DND-41 (cell line): ENCODE measurements around the gene ZP1.

Experiments
- ATAC-seq: fragments of 200-7000 bp; cut with Tn5 transposase; 3 replicates; pipeline ENCODE4 v1.9.1; 2021; ENCODE audit warnings: low read depth; ENCODE audit not compliant: insufficient read depth
- DNase-seq: peaks from one replicate; pipeline ENCODE4 v3.0.0-alpha.2; 2020
- H2AFZ ChIP-seq: 2 replicates; pipeline ENCODE4 v1.6.0; 2012; ENCODE audit warnings: low read depth, low read length
- H3K27ac ChIP-seq: 2 replicates; pipeline ENCODE4 v1.5.1; 2012; ENCODE audit warnings: low read length, inconsistent platforms
- H3K27me3 ChIP-seq: fragments of 200-600 bp; sonication (generic); 2 replicates; pipeline ENCODE4 v1.6.0; 2012; ENCODE audit warnings: low read length, mild to moderate bottlenecking, inconsistent platforms; ENCODE audit not compliant: insufficient read depth, poor library complexity
- H3K36me3 ChIP-seq: 2 replicates; pipeline ENCODE4 v1.5.1; 2012; ENCODE audit warnings: low read length, inconsistent platforms; ENCODE audit not compliant: insufficient read depth
- H3K4me1 ChIP-seq: 2 replicates; pipeline ENCODE4 v1.5.1; 2012; ENCODE audit warnings: mild to moderate bottlenecking, low read length; ENCODE audit not compliant: insufficient read depth
- H3K4me2 ChIP-seq: 2 replicates; pipeline ENCODE4 v1.6.0; 2012; ENCODE audit warnings: mild to moderate bottlenecking, moderate library complexity, low read length, inconsistent platforms; ENCODE audit not compliant: insufficient read depth
- H3K4me3 ChIP-seq, 2 experiments: fragments of 200-600 bp in 1 of 2; shearing (Covaris generic) in 1 of 2; 2 replicates each; pipeline ENCODE4 v1.5.1; 2012 to 2016; ENCODE audit warnings: inconsistent platforms in 2 of 2, low read length in 2 of 2, mild to moderate bottlenecking in 2 of 2, low read depth in 1 of 2, moderate library complexity in 1 of 2
- H3K79me2 ChIP-seq: 2 replicates; pipeline ENCODE4 v1.6.0; 2012; ENCODE audit warnings: low read length, inconsistent platforms; ENCODE audit not compliant: insufficient read depth
- H3K9ac ChIP-seq: 2 replicates; pipeline ENCODE4 v1.6.0; 2012; ENCODE audit warnings: low read depth, mild to moderate bottlenecking, inconsistent platforms, low read length, moderate library complexity
- H3K9me3 ChIP-seq: 2 replicates; pipeline ENCODE4 v1.5.1; 2012; ENCODE audit warnings: low read length, moderate library complexity, mild to moderate bottlenecking, inconsistent platforms; ENCODE audit not compliant: insufficient read depth, severe bottlenecking
- H4K20me1 ChIP-seq: 2 replicates; pipeline ENCODE4 v1.6.0; 2012; ENCODE audit warnings: low read length; ENCODE audit not compliant: insufficient read depth
- CTCF ChIP-seq: IDR thresholded peaks from 2 replicates; pipeline ENCODE4 v1.5.1; 2012; ENCODE audit warnings: borderline replicate concordance, low read length, moderate library complexity, mild to moderate bottlenecking; ENCODE audit not compliant: poor library complexity, severe bottlenecking; ENCODE audit errors: extremely low read depth
- EZH2 ChIP-seq: IDR thresholded peaks from 3 replicates; pipeline ENCODE4 v1.6.1; 2012; ENCODE audit warnings: borderline replicate concordance, low read depth, mild to moderate bottlenecking, moderate library complexity, low read length, inconsistent platforms; ENCODE audit not compliant: severe bottlenecking

ZP1 gene

GRCh38 chr11:60874421-60875365 is 7.4 kb downstream of the ZP1 start:
- no peak for TF ChIP-seq EZH2
- no peak for TF ChIP-seq CTCF
- H3K4me1 ChIP-seq = peaks cover 59% of the 10 kb centered on the region
- no peaks in the 10 kb centered on the region for H3K9me3 ChIP-seq
- H3K27me3 ChIP-seq = no peaks in the 10 kb centered on the region
- H4K20me1 ChIP-seq = no peaks in the 10 kb centered on the region
- no peak overlapping the region for H2AFZ ChIP-seq
- DNase-seq (no peak), ATAC-seq (no peak)
- peak overlapping the region; percentile 93 for H3K27ac ChIP-seq
- H3K4me3 ChIP-seq = no peak overlapping the region
- H3K36me3 ChIP-seq = 0 out of 2 replicates have a peak, but pooled peaks cover under 1% of the 10 kb centered on the region
- H3K9ac ChIP-seq = no peak overlapping the region
- no peaks in the 10 kb centered on the region for H3K79me2 ChIP-seq
- H3K4me2 ChIP-seq = no peak overlapping the region

- peaks cover 51% of the 10 kb centered on the region for H3K4me1 ChIP-seq
Measured at GRCh38 chr11:60875366-60876167, 8.2 kb downstream of the ZP1 start.

GRCh38 chr11:60876168-60876485 is 8.8 kb downstream of the ZP1 start:
- TF ChIP-seq EZH2 (no peak), CTCF (no peak)
- Histone ChIP-seq H3K9ac (no peak overlapping the region), H3K4me2 (no peak overlapping the region), H2AFZ (no peak overlapping the region), H3K4me3 (no peak overlapping the region), H3K79me2 (no peaks in the 10 kb centered on the region), H3K9me3 (no peaks in the 10 kb centered on the region), H3K27ac (no peak overlapping the region), H3K27me3 (no peaks in the 10 kb centered on the region), H3K36me3 (peaks cover 10% of the 10 kb centered on the region), H3K4me1 (peaks cover 45% of the 10 kb centered on the region), H4K20me1 (no peaks in the 10 kb centered on the region)
- DNase-seq (no peak), ATAC-seq (no peak)

More at GRCh38 chr11:60875366-60876167, 8.2 kb downstream of the ZP1 start:
- ATAC-seq = no peak
- Histone ChIP-seq H2AFZ (no peak overlapping the region), H3K4me2 (no peak overlapping the region), H3K79me2 (no peaks in the 10 kb centered on the region), H3K27me3 (no peaks in the 10 kb centered on the region), H3K9me3 (no peaks in the 10 kb centered on the region), H3K9ac (no peak overlapping the region), H4K20me1 (no peaks in the 10 kb centered on the region), H3K27ac (no peak overlapping the region), H3K36me3 (peaks cover 6% of the 10 kb centered on the region), H3K4me3 (no peak overlapping the region)
- TF ChIP-seq EZH2 (no peak), CTCF (no peak)
- no peak for DNase-seq
